HepG2 (cell line): ENCODE results near the gene BATF2. TPM values are rescaled to one million over a fixed set of nuclear protein-coding genes. Genes with fewer than 3 reads are reported as not detected.

Source experiments
- ARID4A ChIP-seq: sonication (generic); formaldehyde crosslinking; IDR thresholded peaks from 2 replicates; pipeline ENCODE4 v1.5.0; 2020; ENCODE audit warnings: mild to moderate bottlenecking, missing genetic modification reagents, borderline replicate concordance
- DNMT3B ChIP-seq: conservative IDR thresholded peaks from 2 replicates; pipeline ENCODE4 v1.6.1; 2016; ENCODE audit warnings: missing biosample characterization, control low read depth
- DPF2 ChIP-seq: sonication (generic); formaldehyde crosslinking; IDR thresholded peaks from 2 replicates; pipeline ENCODE4 v1.4.0; 2020; ENCODE audit warnings: mild to moderate bottlenecking, low read depth, missing genetic modification reagents, borderline replicate concordance
- DR1 ChIP-seq: sonication (generic); formaldehyde crosslinking; IDR thresholded peaks from 2 replicates; pipeline ENCODE4 v1.8.0; 2021; ENCODE audit warnings: mild to moderate bottlenecking, missing genetic modification reagents, inconsistent platforms
- ETV5 ChIP-seq: IDR thresholded peaks from 2 replicates; pipeline ENCODE4 v1.6.1; 2018; ENCODE audit warnings: missing biosample characterization, missing genetic modification reagents, inconsistent platforms, borderline replicate concordance
- ETV6 ChIP-seq: sonication (generic); formaldehyde crosslinking; conservative IDR thresholded peaks from 2 replicates; pipeline ENCODE4 v1.4.0; 2020; ENCODE audit warnings: missing genetic modification reagents
- FUBP1 ChIP-seq: sonication (generic); formaldehyde crosslinking; IDR thresholded peaks from 2 replicates; pipeline ENCODE4 v1.5.1; 2020; ENCODE audit warnings: missing genetic modification reagents, mild to moderate bottlenecking, borderline replicate concordance
- HIVEP1 ChIP-seq: sonication (generic); formaldehyde crosslinking; IDR thresholded peaks from 2 replicates; pipeline ENCODE4 v1.4.0; 2020; ENCODE audit warnings: mild to moderate bottlenecking, missing genetic modification reagents
- NFATC3 ChIP-seq: sonication (generic); formaldehyde crosslinking; IDR thresholded peaks from 2 replicates; pipeline ENCODE4 v1.5.1; 2020; ENCODE audit warnings: mild to moderate bottlenecking, missing genetic modification reagents
- SMARCE1 ChIP-seq: fragments of 450-650 bp; IDR thresholded peaks from 2 replicates; pipeline ENCODE4 v1.6.1; 2017; ENCODE audit warnings: borderline replicate concordance
- TGIF2 ChIP-seq: IDR thresholded peaks from 2 replicates; pipeline ENCODE4 v1.6.1; 2016; ENCODE audit warnings: control low read depth, missing compliant biosample characterization
- ZBTB42 ChIP-seq: sonication (generic); formaldehyde crosslinking; IDR thresholded peaks from 2 replicates; pipeline ENCODE4 v1.5.0; 2020; ENCODE audit warnings: mild to moderate bottlenecking, missing genetic modification reagents
- ZNF124 ChIP-seq: sonication (generic); formaldehyde crosslinking; IDR thresholded peaks from 2 replicates; pipeline ENCODE4 v1.4.0; 2020; ENCODE audit warnings: missing genetic modification reagents
- ZNF138 ChIP-seq: sonication (generic); formaldehyde crosslinking; IDR thresholded peaks from 2 replicates; pipeline ENCODE4 v1.5.0; 2020; ENCODE audit warnings: mild to moderate bottlenecking, low read depth, missing genetic modification reagents
- ZNF224 ChIP-seq: sonication (generic); formaldehyde crosslinking; IDR thresholded peaks from 2 replicates; pipeline ENCODE4 v1.5.0; 2020; ENCODE audit warnings: mild to moderate bottlenecking, missing genetic modification reagents
- ZNF572 ChIP-seq: sonication (generic); formaldehyde crosslinking; IDR thresholded peaks from 2 replicates; pipeline ENCODE4 v1.5.1; 2020; ENCODE audit warnings: mild to moderate bottlenecking, missing genetic modification reagents
- polyA plus RNA-seq, 8 experiments: library from polyadenylated mRNA; depleted of rRNA in 3 of 8; stranded (reverse) in 7 of 8; unstranded in 1 of 8; fragments of >200 nt; fragmentation: Illumina TruSeq in 4 of 8; extraction: Trizol in 4 of 8; gene quantifications; 2 replicates each; pipeline versions ENCODE4 v1.2.1 to v1.2.3, GENCODE V29; 2011 to 2016; ENCODE audit warnings: low read depth in 4 of 8, missing spikeins in 1 of 8, mixed read lengths in 1 of 8; ENCODE audit not compliant: insufficient read depth in 1 of 8
- total RNA-seq, 5 experiments: library from RNA; depleted of rRNA; stranded (reverse); fragments of >200 nt; fragmentation: Illumina TruSeq; extraction: Trizol; gene quantifications; 2 replicates each; pipeline ENCODE4 v1.2.3, GENCODE V29; 2016; ENCODE audit warnings: low read depth in 1 of 5
- TF ChIP-seq, protein P1 (sequence below): sonication (generic); formaldehyde crosslinking; IDR thresholded peaks from 2 replicates; pipeline ENCODE4 v1.9.0; 2021; ENCODE audit warnings: missing genetic modification reagents, mild to moderate bottlenecking, borderline replicate concordance

Gene BATF2
- total and polyA plus RNA-seq, 2 of the 13 experiments (the other 11 are each of a cell fraction or from before 2014, with no cell fraction given): 2.8 to 3.9 TPM

DNA sequence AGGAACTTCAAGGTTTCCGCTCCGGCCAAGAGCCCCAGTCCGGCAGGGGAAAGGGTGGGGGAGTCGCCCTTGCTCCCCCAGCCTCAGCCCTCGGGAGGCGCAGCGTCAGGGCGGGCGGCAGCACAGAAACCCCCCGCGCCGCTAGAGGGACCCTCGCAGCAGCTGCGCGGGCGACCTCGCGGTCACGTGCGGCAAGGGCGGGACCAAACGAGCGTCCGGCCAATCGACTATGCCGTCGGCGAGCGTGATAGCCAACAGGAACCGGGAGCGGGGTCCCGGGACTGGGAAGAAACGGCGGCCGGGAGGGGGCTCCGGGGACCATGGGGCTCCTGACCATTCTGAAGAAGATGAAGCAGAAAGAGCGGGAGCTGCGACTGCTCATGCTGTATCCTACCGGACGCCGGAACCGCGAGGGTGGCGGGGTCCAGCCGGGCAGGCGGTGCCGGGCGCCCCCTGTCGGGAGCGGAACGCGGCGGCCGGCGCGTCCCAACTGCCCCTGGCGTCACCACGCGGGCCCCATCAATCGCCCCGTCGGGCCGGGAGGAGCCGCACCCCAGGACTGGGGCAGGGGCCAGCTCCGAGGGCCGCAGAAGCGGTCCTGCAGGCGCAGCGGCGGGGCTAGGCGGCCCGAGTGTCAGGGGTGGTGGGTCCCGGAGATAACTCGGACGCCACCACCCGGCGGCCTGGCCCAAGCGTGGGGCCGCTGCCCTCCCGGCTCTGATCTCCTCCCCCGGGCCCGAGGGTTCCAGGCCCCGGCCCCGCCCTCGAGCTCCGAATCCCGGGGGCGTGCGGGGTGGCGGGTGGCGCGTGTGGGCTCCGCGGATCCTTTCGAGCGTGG lies 17.3 kb upstream of the BATF2 start, which contains the start of gene ARL2 (continued):
- TF ChIP-seq ETV5: peak; percentile 16; the same call in 1 of the 2 replicates
- no peak for TF ChIP-seq SMARCE1
- TF ChIP-seq FUBP1 (CRISPR knock-in tag): no peak
- TF ChIP-seq ZBTB42 (CRISPR knock-in tag): no peak
- TF ChIP-seq, protein P1, sequence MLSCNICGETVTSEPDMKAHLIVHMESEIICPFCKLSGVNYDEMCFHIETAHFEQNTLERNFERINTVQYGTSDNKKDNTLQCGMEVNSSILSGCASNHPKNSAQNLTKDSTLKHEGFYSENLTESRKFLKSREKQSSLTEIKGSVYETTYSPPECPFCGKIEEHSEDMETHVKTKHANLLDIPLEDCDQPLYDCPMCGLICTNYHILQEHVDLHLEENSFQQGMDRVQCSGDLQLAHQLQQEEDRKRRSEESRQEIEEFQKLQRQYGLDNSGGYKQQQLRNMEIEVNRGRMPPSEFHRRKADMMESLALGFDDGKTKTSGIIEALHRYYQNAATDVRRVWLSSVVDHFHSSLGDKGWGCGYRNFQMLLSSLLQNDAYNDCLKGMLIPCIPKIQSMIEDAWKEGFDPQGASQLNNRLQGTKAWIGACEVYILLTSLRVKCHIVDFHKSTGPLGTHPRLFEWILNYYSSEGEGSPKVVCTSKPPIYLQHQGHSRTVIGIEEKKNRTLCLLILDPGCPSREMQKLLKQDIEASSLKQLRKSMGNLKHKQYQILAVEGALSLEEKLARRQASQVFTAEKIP (CRISPR knock-in tag): no peak
- TF ChIP-seq DPF2 (CRISPR knock-in tag): no peak
- TF ChIP-seq NFATC3 (CRISPR knock-in tag): no peak
- no peak for TF ChIP-seq ETV6 (CRISPR knock-in tag)
- TF ChIP-seq ZNF124: 0 out of 2 replicates have a peak, but pooled peaks have one; percentile 59
- TF ChIP-seq TGIF2: no peak
- no peak; the same call in 1 of the 2 replicates for TF ChIP-seq DR1 (CRISPR knock-in tag)
- no peak for TF ChIP-seq DNMT3B (CRISPR knock-in tag)
- peak; percentile 73; the same call in 1 of the 2 replicates for TF ChIP-seq ARID4A (CRISPR knock-in tag)
- TF ChIP-seq ZNF572 (CRISPR knock-in tag): no peak
- TF ChIP-seq ZNF138: peak; percentile 84; the same call in 1 of the 2 replicates
- peak; percentile 67 for TF ChIP-seq HIVEP1 (CRISPR knock-in tag)
- peak; percentile 56; the same call in 1 of the 2 replicates for TF ChIP-seq ZNF224
